Endodermal cell (in vitro differentiated cells): Measurements from ENCODE around the gene PLA2G2E. TPM values are rescaled to one million over a fixed set of nuclear protein-coding genes. Genes with fewer than 3 reads are reported as not detected.

Source experiments
- DNase-seq: peaks from one replicate; pipeline ENCODE4 v3.0.0-alpha.2; 2017
- H3K27ac ChIP-seq: 2 replicates; pipeline ENCODE4 v1.5.1; 2013; ENCODE audit warnings: mild to moderate bottlenecking, low read depth, low read length, moderate library complexity
- H3K27me3 ChIP-seq: 2 replicates; pipeline ENCODE4 v1.6.1; 2013; ENCODE audit warnings: mild to moderate bottlenecking, low read length, moderate library complexity; ENCODE audit not compliant: insufficient read depth, control insufficient read depth, poor library complexity, severe bottlenecking
- H3K36me3 ChIP-seq: 2 replicates; pipeline ENCODE4 v1.7.0; 2013; ENCODE audit warnings: mild to moderate bottlenecking, low read length, moderate library complexity; ENCODE audit not compliant: control insufficient read depth, insufficient read depth
- H3K4me1 ChIP-seq: one replicate; pipeline ENCODE4 v1.7.0; 2013; ENCODE audit warnings: low read length; ENCODE audit not compliant: control insufficient read depth, insufficient read depth
- H3K4me3 ChIP-seq: 2 replicates; pipeline ENCODE4 v1.5.1; 2013; ENCODE audit warnings: mild to moderate bottlenecking, low read length, moderate library complexity
- H3K9ac ChIP-seq: 2 replicates; pipeline ENCODE4 v1.6.1; 2013; ENCODE audit warnings: mild to moderate bottlenecking, low read length, moderate library complexity; ENCODE audit not compliant: poor library complexity, severe bottlenecking; ENCODE audit errors: extremely low read depth
- H3K9me3 ChIP-seq: 2 replicates; pipeline ENCODE4 v1.6.1; 2013; ENCODE audit warnings: mild to moderate bottlenecking, low read length, moderate library complexity; ENCODE audit not compliant: control insufficient read depth
- H3K27ac Mint-ChIP-seq: 2 replicates; pipeline ENCODE4 v1.8.0; 2020; ENCODE audit warnings: mixed read lengths
- H3K27me3 Mint-ChIP-seq: 2 replicates; pipeline ENCODE4 v1.8.0; 2021; ENCODE audit warnings: mild to moderate bottlenecking, mixed read lengths; ENCODE audit not compliant: insufficient read depth
- H3K36me3 Mint-ChIP-seq: 2 replicates; pipeline ENCODE4 v1.8.0; 2020; ENCODE audit warnings: low read depth, mixed read lengths
- H3K4me1 Mint-ChIP-seq: 2 replicates; pipeline ENCODE4 v1.8.0; 2020; ENCODE audit warnings: mixed read lengths
- H3K4me3 Mint-ChIP-seq: 2 replicates; pipeline ENCODE4 v1.8.0; 2020; ENCODE audit warnings: mild to moderate bottlenecking, moderate library complexity, mixed read lengths
- H3K9me3 Mint-ChIP-seq: 2 replicates; pipeline ENCODE4 v1.8.0; 2020; ENCODE audit warnings: mild to moderate bottlenecking, mixed read lengths
- WGBS, 2 experiments: methylation state at CpG; one replicate each; pipeline versions ENCODE4 v1.1.5 to v1.1.7; 2013; ENCODE audit warnings: missing lambda C conversion rate in 2 of 2, mixed read lengths in 1 of 2; ENCODE audit not compliant: insufficient coverage in 1 of 2, insufficient read length in 1 of 2; 5-methylcytosine and 5-hydroxymethylcytosine counted together
- total RNA-seq, 2 donors: library from RNA; stranded (reverse); fragmentation: NEBNext Ultra II Directional in 1 of 2; extraction: Animal tissue kit (Norgen Biotek cat#: 25700) in 1 of 2; gene quantifications; 2 replicates in 1 of 2; 3 replicates in 1 of 2; pipeline ENCODE4 v1.2.1, GENCODE V29; 2021
- TF ChIP-seq, protein P1 (sequence below): fragments of 200-600 bp; sonication (generic); conservative IDR thresholded peaks from 2 replicates; pipeline ENCODE4 v1.5.0; 2021; ENCODE audit warnings: antibody characterized with exemption, mild to moderate bottlenecking

PLA2G2E gene
- total RNA-seq, 2 donors from 2014 or later, result not detected

DNA sequence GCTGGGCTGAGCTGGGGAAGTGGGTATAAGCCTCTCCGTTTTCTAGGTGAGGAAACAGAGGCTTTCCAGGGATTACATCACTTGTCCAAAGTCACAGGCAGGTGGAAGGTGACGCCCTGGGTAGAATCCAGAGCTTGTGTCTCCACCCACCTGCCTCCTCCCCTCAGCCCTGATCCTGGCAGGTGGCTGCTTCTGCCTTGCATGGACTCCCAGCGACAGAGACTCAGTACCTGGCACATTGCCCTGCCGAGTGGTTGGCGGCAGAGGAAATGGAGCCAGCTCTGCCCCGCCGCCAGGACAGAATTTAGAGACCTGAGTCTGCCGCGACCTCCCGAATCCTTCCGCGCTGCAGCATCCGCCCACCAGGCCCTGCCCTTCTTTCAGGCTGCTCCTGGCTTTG lies 2.1 kb downstream of the PLA2G2E start:
- no peaks in the 10 kb centered on the region for H3K9me3 ChIP-seq
- Mint-ChIP-seq H3K36me3 (no peaks in the 10 kb centered on the region), H3K9me3 (peaks cover under 1% of the 10 kb centered on the region), H3K27ac (no peak overlapping the region), H3K4me3 (no peak overlapping the region), H3K4me1 (peaks cover 2% of the 10 kb centered on the region), H3K27me3 (peaks cover 3% of the 10 kb centered on the region)
- no peaks in the 10 kb centered on the region for H3K36me3 ChIP-seq
- H3K9ac ChIP-seq, result no peak overlapping the region
- H3K27me3 ChIP-seq, result no peaks in the 10 kb centered on the region
- no peak overlapping the region for H3K4me3 ChIP-seq
- H3K27ac ChIP-seq, result no peak overlapping the region
- WGBS, 2 experiments, result 93 to 95% methylated on average over 11 to 13 of the region's 13 CpGs
- no peaks in the 10 kb centered on the region for H3K4me1 ChIP-seq
- peak; percentile 46 for DNase-seq
- TF ChIP-seq, protein P1, sequence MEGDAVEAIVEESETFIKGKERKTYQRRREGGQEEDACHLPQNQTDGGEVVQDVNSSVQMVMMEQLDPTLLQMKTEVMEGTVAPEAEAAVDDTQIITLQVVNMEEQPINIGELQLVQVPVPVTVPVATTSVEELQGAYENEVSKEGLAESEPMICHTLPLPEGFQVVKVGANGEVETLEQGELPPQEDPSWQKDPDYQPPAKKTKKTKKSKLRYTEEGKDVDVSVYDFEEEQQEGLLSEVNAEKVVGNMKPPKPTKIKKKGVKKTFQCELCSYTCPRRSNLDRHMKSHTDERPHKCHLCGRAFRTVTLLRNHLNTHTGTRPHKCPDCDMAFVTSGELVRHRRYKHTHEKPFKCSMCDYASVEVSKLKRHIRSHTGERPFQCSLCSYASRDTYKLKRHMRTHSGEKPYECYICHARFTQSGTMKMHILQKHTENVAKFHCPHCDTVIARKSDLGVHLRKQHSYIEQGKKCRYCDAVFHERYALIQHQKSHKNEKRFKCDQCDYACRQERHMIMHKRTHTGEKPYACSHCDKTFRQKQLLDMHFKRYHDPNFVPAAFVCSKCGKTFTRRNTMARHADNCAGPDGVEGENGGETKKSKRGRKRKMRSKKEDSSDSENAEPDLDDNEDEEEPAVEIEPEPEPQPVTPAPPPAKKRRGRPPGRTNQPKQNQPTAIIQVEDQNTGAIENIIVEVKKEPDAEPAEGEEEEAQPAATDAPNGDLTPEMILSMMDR, result no peak

DNA sequence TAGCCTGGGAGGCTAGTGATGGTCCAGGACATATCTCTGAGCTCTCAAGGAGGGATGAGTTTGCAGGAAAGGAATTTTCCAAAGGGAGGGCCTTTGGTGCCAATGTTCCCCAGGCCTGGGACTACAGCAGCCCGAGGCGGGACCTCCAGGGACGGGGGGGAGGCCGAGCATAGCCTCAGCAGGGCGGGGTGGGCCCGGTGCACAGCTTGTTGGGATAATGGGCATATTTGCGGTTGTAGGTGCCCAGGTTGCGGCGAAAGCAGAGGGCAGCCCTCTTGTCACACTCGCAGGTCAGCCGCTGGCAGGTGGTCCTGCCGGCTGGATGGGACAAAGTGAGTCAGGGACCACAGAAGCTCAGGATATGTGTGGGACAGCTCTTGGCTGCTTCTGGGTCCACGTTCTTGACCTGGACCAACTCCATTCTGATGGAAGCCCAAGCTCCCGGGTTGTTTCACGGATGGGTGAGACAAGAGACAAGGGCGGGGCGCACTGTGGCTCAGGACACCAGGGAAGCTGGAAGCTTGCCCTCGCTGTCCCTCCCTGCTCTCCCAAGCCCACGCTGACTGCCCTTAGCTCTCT lies 3.2 kb downstream of the PLA2G2E start:
- H3K9me3 Mint-ChIP-seq, result no peaks in the 10 kb centered on the region
- DNase-seq, result no peak
- H3K27ac Mint-ChIP-seq, result no peak overlapping the region
- Histone ChIP-seq H3K36me3 (peaks cover under 1% of the 10 kb centered on the region), H3K4me1 (no peaks in the 10 kb centered on the region), H3K27me3 (no peaks in the 10 kb centered on the region), H3K9ac (no peak overlapping the region), H3K27ac (no peak overlapping the region), H3K9me3 (no peaks in the 10 kb centered on the region), H3K4me3 (no peak overlapping the region)
- WGBS, 2 experiments, result 92 to 96% methylated on average over 15 to 19 of the region's 19 CpGs
- TF ChIP-seq, protein P1, result no peak
- H3K4me1 Mint-ChIP-seq, result peaks cover 2% of the 10 kb centered on the region
- peaks cover 3% of the 10 kb centered on the region for H3K27me3 Mint-ChIP-seq
- H3K36me3 Mint-ChIP-seq, result peaks cover 2% of the 10 kb centered on the region
- H3K4me3 Mint-ChIP-seq, result no peak overlapping the region

- peak; percentile 93 for DNase-seq
- Mint-ChIP-seq H3K27ac (no peak overlapping the region), H3K27me3 (peaks cover 3% of the 10 kb centered on the region), H3K36me3 (peaks cover 23% of the 10 kb centered on the region), H3K4me1 (peaks cover 2% of the 10 kb centered on the region), H3K9me3 (no peaks in the 10 kb centered on the region), H3K4me3 (no peak overlapping the region)
- Histone ChIP-seq H3K4me1 (no peaks in the 10 kb centered on the region), H3K9ac (no peak overlapping the region), H3K27me3 (no peaks in the 10 kb centered on the region), H3K9me3 (no peaks in the 10 kb centered on the region), H3K36me3 (peaks cover 17% of the 10 kb centered on the region), H3K4me3 (no peak overlapping the region), H3K27ac (no peak overlapping the region)
- 33 to 35% methylated on average over 3 to 6 of the region's 6 CpGs for WGBS, 2 experiments
- TF ChIP-seq, protein P1, result peak; percentile 96
These were observed 5.4 kb downstream of the PLA2G2E start for GRCh38 chr1:19918057-19918456.
